GM18498 (cell line): ENCODE measurements around the gene SHLD1.

Experiments
- ATAC-seq: cut with Tn5 transposase; IDR thresholded peaks from one replicate; pipeline ENCODE4 v1.9.1; 2021; ENCODE audit warnings: mild to moderate bottlenecking, moderate library complexity; ENCODE audit not compliant: unreplicated experiment

SHLD1 gene

GRCh38 chr20:5809495-5809894, 59.3 kb downstream of the SHLD1 start:
- no peak for ATAC-seq

GRCh38 chr20:5810800-5811422, 60.7 kb downstream of the SHLD1 start:
- no peak for ATAC-seq

- ATAC-seq, result no peak
These were observed 61.5 kb downstream of the SHLD1 start for GRCh38 chr20:5811746-5812145.

- no peak for ATAC-seq
These were observed 68.1 kb downstream of the SHLD1 start for GRCh38 chr20:5818346-5818681.

GRCh38 chr20:5820738-5821137, 70.5 kb downstream of the SHLD1 start:
- ATAC-seq, result no peak

GRCh38 chr20:5821627-5822215, 71.5 kb downstream of the SHLD1 start:
- no peak for ATAC-seq

- no peak for ATAC-seq
These were observed 72.4 kb downstream of the SHLD1 start for GRCh38 chr20:5822569-5822968.

- ATAC-seq, result no peak
These were observed 75.0 kb downstream of the SHLD1 start for GRCh38 chr20:5825130-5825719.

- no peak for ATAC-seq
These were observed 77.1 kb downstream of the SHLD1 start for GRCh38 chr20:5827098-5827853.

- ATAC-seq, result no peak
These were observed 77.7 kb downstream of the SHLD1 start for GRCh38 chr20:5827861-5828260.

GRCh38 chr20:5829241-5829809, 79.1 kb downstream of the SHLD1 start:
- ATAC-seq, result no peak

GRCh38 chr20:5831539-5832237, 81.5 kb downstream of the SHLD1 start:
- no peak for ATAC-seq

GRCh38 chr20:5833309-5833941, 83.2 kb downstream of the SHLD1 start:
- no peak for ATAC-seq

- no peak for ATAC-seq
These were observed 84.3 kb downstream of the SHLD1 start for GRCh38 chr20:5834436-5835005.

- ATAC-seq, result no peak
These were observed 85.2 kb downstream of the SHLD1 start for GRCh38 chr20:5835321-5835821.

- ATAC-seq, result no peak
These were observed 85.7 kb downstream of the SHLD1 start for GRCh38 chr20:5835871-5836270.

GRCh38 chr20:5836569-5836968, 86.4 kb downstream of the SHLD1 start:
- ATAC-seq, result no peak

- no peak for ATAC-seq
These were observed 90.3 kb downstream of the SHLD1 start for GRCh38 chr20:5840411-5841002.

GRCh38 chr20:5841522-5841921, 91.3 kb downstream of the SHLD1 start:
- no peak for ATAC-seq

- ATAC-seq, result no peak
These were observed 92.3 kb downstream of the SHLD1 start for GRCh38 chr20:5842465-5842864.
